LNCaP clone FGC (cell line): ENCODE data around the gene PXT1.
"Not testable (repeated sequence)": the region's sequence is repeated elsewhere in the genome, so short reads cannot be mapped to it uniquely, and the experiment has no call there.

Source experiments
- DNase-seq: peaks from one replicate; pipeline ENCODE4 v3.0.0-alpha.2; 2011; ENCODE audit warnings: low read depth
- H3K4me3 ChIP-seq: 2 replicates; pipeline ENCODE4 v1.5.1; 2011; ENCODE audit warnings: mild to moderate bottlenecking, low read depth, low read length, control low read depth
- TF ChIP-seq, protein P1 (sequence below): IDR thresholded peaks from 2 replicates; pipeline ENCODE4 v1.5.1; 2012; ENCODE audit warnings: mild to moderate bottlenecking; ENCODE audit not compliant: control insufficient read depth, insufficient read depth; ENCODE audit errors: extremely low read depth

Gene PXT1

DNA sequence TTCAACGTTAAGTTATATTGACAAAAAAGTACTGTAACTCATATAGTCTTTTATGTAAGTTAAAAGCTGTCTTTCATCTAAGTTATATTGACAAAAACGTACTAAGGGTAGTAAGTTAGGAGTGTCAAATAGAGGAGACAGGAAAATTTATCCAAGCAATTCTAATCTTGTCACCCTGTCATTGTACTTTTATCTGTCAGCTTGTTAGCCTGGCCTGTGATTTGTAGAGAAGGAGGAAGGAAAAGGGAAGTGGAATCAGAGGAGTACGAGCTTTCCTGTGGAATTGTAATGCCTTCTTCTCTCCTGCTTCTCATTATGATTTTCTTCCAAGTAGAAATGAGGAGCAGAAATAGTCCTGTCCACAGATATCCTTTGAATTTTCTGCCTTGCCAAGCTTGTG is 19.0 kb upstream of the PXT1 start:
- no peak overlapping the region for H3K4me3 ChIP-seq
- TF ChIP-seq, protein P1, sequence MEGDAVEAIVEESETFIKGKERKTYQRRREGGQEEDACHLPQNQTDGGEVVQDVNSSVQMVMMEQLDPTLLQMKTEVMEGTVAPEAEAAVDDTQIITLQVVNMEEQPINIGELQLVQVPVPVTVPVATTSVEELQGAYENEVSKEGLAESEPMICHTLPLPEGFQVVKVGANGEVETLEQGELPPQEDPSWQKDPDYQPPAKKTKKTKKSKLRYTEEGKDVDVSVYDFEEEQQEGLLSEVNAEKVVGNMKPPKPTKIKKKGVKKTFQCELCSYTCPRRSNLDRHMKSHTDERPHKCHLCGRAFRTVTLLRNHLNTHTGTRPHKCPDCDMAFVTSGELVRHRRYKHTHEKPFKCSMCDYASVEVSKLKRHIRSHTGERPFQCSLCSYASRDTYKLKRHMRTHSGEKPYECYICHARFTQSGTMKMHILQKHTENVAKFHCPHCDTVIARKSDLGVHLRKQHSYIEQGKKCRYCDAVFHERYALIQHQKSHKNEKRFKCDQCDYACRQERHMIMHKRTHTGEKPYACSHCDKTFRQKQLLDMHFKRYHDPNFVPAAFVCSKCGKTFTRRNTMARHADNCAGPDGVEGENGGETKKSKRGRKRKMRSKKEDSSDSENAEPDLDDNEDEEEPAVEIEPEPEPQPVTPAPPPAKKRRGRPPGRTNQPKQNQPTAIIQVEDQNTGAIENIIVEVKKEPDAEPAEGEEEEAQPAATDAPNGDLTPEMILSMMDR = no peak

DNA sequence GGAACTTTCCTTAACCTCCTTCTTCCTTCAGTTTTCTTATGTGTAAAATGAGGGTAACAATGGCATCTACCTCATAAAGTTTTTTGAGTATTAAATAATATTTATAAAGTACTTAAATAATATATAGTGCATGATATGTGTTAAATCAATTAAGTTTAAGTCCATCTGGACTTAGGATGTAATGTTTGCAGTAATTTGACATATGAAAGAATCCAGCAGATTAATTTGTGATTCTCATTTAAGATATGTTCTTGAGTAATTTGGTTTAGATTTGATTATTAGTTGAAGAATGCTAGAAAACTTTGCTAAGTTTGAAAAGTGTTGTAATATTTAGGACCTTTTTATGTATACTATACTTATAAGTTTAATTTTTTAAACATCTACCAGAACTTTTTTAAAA is 18.3 kb upstream of the PXT1 start:
- H3K4me3 ChIP-seq = no peak overlapping the region
- TF ChIP-seq, protein P1 = no peak
- DNase-seq = no peak

More for the DNA sequence above, 19.0 kb upstream of the PXT1 start:
- no peak for DNase-seq

DNA sequence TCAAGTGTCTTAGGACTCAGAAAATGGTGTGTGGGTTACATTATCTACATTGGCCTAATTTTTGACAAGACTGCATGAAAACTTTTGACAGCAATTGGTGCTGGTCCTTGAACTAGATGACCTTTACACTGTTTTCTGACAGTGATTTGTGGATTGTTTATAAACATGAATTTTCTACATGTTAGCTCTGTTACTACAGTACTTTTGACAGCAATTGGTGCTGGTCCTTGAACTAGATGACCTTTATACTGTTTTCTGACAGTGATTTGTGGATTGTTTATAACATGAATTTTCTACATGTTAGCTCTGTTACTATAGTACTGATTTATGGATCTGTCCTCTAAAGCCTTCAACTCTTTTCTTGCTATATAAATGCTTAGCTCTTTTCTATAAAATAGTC is 16.8 kb upstream of the PXT1 start:
- TF ChIP-seq, protein P1 = no peak
- no peak overlapping the region for H3K4me3 ChIP-seq
- DNase-seq = no peak

DNA sequence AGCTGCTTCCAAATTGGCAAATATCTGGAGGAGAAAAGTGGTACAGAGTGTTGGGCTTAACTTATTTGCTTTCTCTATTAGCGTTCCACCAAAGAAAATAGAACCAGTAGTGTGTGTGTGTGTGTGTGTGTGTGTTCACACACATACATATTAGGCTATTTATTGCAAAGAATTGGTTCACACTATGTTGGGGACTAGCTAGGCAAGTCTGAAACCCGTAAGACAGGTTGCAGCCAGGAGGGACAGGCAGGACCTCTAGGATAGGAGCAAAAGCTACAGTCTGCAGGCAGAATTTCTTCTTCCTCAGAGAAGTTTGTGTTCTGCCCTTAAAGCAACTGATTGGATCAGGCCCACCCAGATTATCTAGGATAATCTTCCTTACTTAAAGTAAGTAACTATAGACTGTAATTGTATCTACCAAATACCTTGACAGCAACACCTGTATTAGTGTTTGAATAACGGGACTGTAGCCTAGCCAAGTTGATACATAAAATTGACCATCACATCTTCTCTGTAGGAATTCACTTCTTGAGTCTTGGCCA is 12.9 kb upstream of the PXT1 start:
- peak overlapping the region; percentile 15 for H3K4me3 ChIP-seq
- TF ChIP-seq, protein P1 = no peak
- DNase-seq = peak; percentile 87

DNA sequence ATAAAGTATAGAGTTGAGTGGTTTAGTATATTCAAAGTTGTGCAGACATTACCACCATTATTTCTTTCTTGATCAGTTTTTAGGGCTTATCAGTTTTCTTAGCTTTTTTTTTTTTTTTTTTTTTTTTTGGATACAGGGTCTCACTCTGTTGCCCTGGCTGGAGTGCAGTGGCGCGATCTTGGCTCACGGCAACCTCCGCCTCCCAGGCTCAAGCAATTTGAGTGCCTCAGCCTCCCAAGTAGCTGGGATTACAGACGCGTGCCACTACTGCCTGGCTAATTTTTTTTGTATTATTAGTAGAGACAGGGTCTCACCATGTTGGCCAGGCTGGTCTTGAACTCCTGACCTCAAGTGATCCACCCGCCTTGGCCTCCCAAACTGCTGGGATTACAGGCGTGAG is 10.2 kb upstream of the PXT1 start:
- H3K4me3 ChIP-seq, DNase-seq: not testable (repeated sequence)

DNA sequence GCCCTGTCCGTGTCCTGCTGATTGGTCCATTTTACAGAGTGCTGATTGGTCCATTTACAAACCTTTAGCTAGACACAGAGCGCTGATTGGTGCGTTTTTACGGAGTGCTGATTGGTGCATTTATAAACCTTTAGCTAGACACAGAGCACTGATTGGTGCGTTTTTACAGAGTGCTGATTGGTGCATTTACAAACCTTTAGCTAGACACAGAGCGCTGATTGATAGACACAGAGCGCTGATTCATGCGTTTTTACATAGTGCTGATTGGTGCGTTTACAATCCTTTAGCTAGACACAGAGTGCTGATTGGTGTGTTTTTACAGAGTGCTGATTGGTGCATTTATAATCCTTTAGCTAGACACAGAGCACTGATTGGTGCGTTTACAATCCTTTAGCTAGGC is 6.5 kb upstream of the PXT1 start:
- DNase-seq, H3K4me3 ChIP-seq: not testable (repeated sequence)

DNA sequence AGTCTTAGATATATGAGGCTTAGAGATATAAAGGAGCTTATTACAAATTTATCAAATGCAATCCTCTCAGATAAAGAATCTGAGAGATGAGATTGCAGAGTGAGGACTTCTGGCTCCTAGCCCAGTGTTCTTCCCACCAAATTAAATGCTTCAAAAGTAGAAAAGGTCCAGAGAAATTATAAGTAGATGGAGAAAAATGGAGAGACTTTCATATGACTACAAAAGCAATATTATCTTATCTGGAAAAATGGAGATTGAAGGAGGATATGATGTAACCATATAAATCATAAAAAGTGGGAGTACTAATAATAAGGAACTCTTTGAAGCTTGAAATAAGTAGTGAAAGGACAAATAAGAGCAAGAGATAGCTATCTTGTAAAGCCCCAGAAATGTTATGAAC is 3.0 kb upstream of the PXT1 start:
- DNase-seq = no peak
- H3K4me3 ChIP-seq = no peak overlapping the region
- TF ChIP-seq, protein P1 = no peak

DNA sequence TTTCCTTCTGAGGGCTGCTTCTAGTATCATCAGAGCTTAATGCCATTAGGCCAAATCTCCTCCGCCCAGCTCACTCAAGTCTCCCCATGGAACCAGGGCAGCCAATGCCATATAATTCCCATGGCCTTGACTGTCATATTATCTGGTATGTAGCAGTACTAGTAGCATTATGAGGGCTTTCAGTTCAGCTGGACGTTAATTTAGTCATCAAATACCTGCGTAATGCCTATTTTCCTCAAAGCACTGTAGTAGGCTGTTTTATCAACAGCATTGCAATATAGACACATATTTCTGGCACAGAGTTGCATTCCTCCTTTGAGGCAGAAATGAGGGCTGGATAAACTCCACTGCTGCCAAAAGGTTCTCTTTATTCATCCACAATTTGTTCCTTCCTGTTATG is 1.8 kb upstream of the PXT1 start:
- DNase-seq = no peak
- H3K4me3 ChIP-seq = peak overlapping the region; percentile 93
- TF ChIP-seq, protein P1 = no peak
